Measurements from ENCODE around the gene RNASE2.
"Not testable (repeated sequence)": the region's sequence is repeated elsewhere in the genome, so short reads cannot be mapped to it uniquely, and the experiment has no call there.

Gene RNASE2

GRCh38 chr14:20954736-20955537 is at the start of gene RNASE2:
Gene RNASE2, plus strand, starts transcription at chr14:20955487. Its CDS starts 285 bp downstream, at chr14:20955772.
- not testable (repeated sequence) for DNase-seq (ENCODE audit: low read depth)

- DNase-seq (ENCODE audit: low read depth), result no peak
Observed at GRCh38 chr14:20905676-20906075, 49.6 kb upstream of the RNASE2 start.

GRCh38 chr14:20907214-20907613 is 48.1 kb upstream of the RNASE2 start:
- no peak for DNase-seq (ENCODE audit: low read depth)

GRCh38 chr14:20910822-20911221 is 44.5 kb upstream of the RNASE2 start:
- not testable (repeated sequence) for DNase-seq (ENCODE audit: low read depth)

GRCh38 chr14:20919038-20919756 is 36.1 kb upstream of the RNASE2 start:
- DNase-seq (ENCODE audit: low read depth), result not testable (repeated sequence)

GRCh38 chr14:20923766-20924297 is 31.5 kb upstream of the RNASE2 start:
- DNase-seq (ENCODE audit: low read depth), result not testable (repeated sequence)

GRCh38 chr14:20934148-20934762 is 21.0 kb upstream of the RNASE2 start:
- peak; percentile 3 for DNase-seq (ENCODE audit: low read depth)

- no peak for DNase-seq (ENCODE audit: low read depth)
Observed at GRCh38 chr14:20935303-20935984, 19.8 kb upstream of the RNASE2 start.

- not testable (repeated sequence) for DNase-seq (ENCODE audit: low read depth)
Observed at GRCh38 chr14:20945146-20945545, 10.1 kb upstream of the RNASE2 start.

- not testable (repeated sequence) for DNase-seq (ENCODE audit: low read depth)
Observed at GRCh38 chr14:20946707-20947106, 8.6 kb upstream of the RNASE2 start.

- DNase-seq (ENCODE audit: low read depth), result not testable (repeated sequence)
Observed at GRCh38 chr14:20955538-20955873, 219 bp downstream of the RNASE2 start.

- DNase-seq (ENCODE audit: low read depth), result no peak
Observed at GRCh38 chr14:20956376-20956976, 1.2 kb downstream of the RNASE2 start.

- DNase-seq (ENCODE audit: low read depth), result not testable (repeated sequence)
Observed at GRCh38 chr14:20958946-20959345, 3.7 kb downstream of the RNASE2 start.

GRCh38 chr14:20969336-20969735 is 14.0 kb downstream of the RNASE2 start:
- no peak for DNase-seq (ENCODE audit: low read depth)

- DNase-seq (ENCODE audit: low read depth), result no peak
Observed at GRCh38 chr14:20970647-20970982, 15.3 kb downstream of the RNASE2 start.

- peak; percentile 70 for DNase-seq (ENCODE audit: low read depth)
Observed at GRCh38 chr14:20970983-20971704, 15.9 kb downstream of the RNASE2 start.

- DNase-seq (ENCODE audit: low read depth), result no peak
Observed at GRCh38 chr14:20971705-20972021, 16.4 kb downstream of the RNASE2 start.

GRCh38 chr14:20973501-20973900 is 18.2 kb downstream of the RNASE2 start:
- no peak for DNase-seq (ENCODE audit: low read depth)

- DNase-seq (ENCODE audit: low read depth), result no peak
Observed at GRCh38 chr14:20976291-20976690, 21.0 kb downstream of the RNASE2 start.

- no peak for DNase-seq (ENCODE audit: low read depth)
Observed at GRCh38 chr14:20978687-20979086, 23.4 kb downstream of the RNASE2 start.

- DNase-seq (ENCODE audit: low read depth), result no peak
Observed at GRCh38 chr14:20980906-20981305, 25.6 kb downstream of the RNASE2 start.

Measured in activated T-helper 9 cell treated with anti-CD3 and anti-CD28 coated beads, Interleukin-2, amount 50 U/mL, for 16 hours (primary cell).